Activated CD4-positive, alpha-beta T cell treated with anti-CD3 and anti-CD28 coated beads, Interleukin-2, amount 10 ng/mL, durations not matched to agents 7 days and 5 days (primary cell): Measurements from ENCODE around the gene FECH. TPM values are rescaled to one million over a fixed set of nuclear protein-coding genes. Genes with fewer than 3 reads are reported as not detected.
A peak's percentile ranks its signal among the peaks of the same experiment; 100 is the strongest.

ENCODE experiments used
- CTCF ChIA-PET: fragments of 350-600 bp; sonication (Branson Sonifier 250); formaldehyde crosslinking; loops from one replicate; lab custom pipeline; 2021; ENCODE audit warnings: antibody characterized with exemption; lab: Charles Lee
- POLR2A ChIA-PET: fragments of 350-600 bp; sonication (Branson Sonifier 250); formaldehyde crosslinking; loops from one replicate; lab custom pipeline; 2021; ENCODE audit warnings: antibody characterized with exemption; lab: Charles Lee
- DNase-seq: peaks from one replicate; pipeline ENCODE4 v3.0.0-alpha.2; 2020
- H3K27ac Mint-ChIP-seq: one replicate; pipeline ENCODE4 v1.8.0; 2021; ENCODE audit warnings: mild to moderate bottlenecking, moderate library complexity, mixed read lengths
- H3K27me3 Mint-ChIP-seq: one replicate; pipeline ENCODE4 v1.8.0; 2021; ENCODE audit warnings: mixed read lengths
- H3K36me3 Mint-ChIP-seq: one replicate; pipeline ENCODE4 v1.8.0; 2021; ENCODE audit warnings: low read depth, mixed read lengths
- H3K4me1 Mint-ChIP-seq: one replicate; pipeline ENCODE4 v1.8.0; 2021; ENCODE audit warnings: mixed read lengths
- H3K4me3 Mint-ChIP-seq: one replicate; pipeline ENCODE4 v1.8.0; 2021; ENCODE audit warnings: mild to moderate bottlenecking, moderate library complexity, mixed read lengths
- H3K9me3 Mint-ChIP-seq: one replicate; pipeline ENCODE4 v1.8.0; 2021; ENCODE audit warnings: mixed read lengths
- total RNA-seq, 2 experiments: library from RNA; stranded (reverse); gene quantifications; one replicate each; pipeline ENCODE4 v1.2.3, GENCODE V29; 2021

Gene FECH
- total RNA-seq, 2 experiments from 2014 or later, result 18.7 to 23.1 TPM

DNA sequence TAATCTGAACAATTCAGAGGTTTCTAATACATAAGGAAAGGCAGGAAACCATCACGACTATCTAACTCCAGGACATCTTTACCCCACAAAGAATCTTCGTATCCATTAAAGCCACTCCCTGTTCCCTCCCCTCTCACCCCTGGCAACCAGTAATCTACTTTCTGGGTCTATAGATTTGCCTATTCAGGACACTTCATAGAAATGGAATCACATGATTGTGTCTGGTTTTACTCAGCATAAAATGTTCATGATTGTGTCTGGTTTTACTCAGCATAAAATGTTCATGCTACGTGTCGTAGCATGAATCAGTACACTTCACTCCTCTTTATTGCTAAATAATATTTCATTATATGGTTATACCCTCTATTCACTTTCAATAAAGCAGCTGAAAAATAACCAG is 11.6 kb downstream of the FECH start:
- H3K4me3 Mint-ChIP-seq, result no peak overlapping the region
- no peaks in the 10 kb centered on the region for H3K9me3 Mint-ChIP-seq
- ChIA-PET POLR2A (no interaction called here), CTCF (no interaction called here)
- peaks cover 20% of the 10 kb centered on the region for H3K36me3 Mint-ChIP-seq
- H3K4me1 Mint-ChIP-seq, result peaks cover 6% of the 10 kb centered on the region
- H3K27ac Mint-ChIP-seq, result no peak overlapping the region
- H3K27me3 Mint-ChIP-seq, result no peaks in the 10 kb centered on the region
- DNase-seq, result no peak

DNA sequence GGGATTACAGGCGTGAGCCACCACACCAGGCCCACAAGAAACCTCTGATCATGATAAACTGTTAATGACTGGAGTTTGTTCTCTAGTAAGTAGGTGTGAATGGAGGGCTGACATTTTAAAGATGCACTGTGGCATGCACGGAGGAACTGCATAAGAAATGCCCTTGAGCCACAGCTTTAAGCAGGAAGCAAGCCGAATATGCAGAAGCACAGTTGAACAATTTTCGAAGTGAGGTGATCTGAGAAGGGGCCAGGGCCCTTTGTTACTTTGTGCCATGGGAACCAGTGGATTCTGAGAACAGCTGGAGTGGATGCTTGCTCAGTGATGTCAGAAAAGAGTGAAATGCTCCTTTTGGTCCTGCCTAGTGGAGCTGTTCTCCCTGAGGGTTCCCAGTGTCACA is 16.3 kb downstream of the FECH start:
- peaks cover 14% of the 10 kb centered on the region for H3K36me3 Mint-ChIP-seq
- ChIA-PET CTCF (interaction anchor here (1.5 kb wide), 1 partner anchor 12 kb away, joined by 3 read pairs; no protein-coding TSS in a partner anchor), POLR2A (no interaction called here)
- H3K4me3 Mint-ChIP-seq, result no peak overlapping the region
- H3K9me3 Mint-ChIP-seq, result no peaks in the 10 kb centered on the region
- no peaks in the 10 kb centered on the region for H3K4me1 Mint-ChIP-seq
- H3K27ac Mint-ChIP-seq, result no peak overlapping the region
- DNase-seq, result no peak
- no peaks in the 10 kb centered on the region for H3K27me3 Mint-ChIP-seq

DNA sequence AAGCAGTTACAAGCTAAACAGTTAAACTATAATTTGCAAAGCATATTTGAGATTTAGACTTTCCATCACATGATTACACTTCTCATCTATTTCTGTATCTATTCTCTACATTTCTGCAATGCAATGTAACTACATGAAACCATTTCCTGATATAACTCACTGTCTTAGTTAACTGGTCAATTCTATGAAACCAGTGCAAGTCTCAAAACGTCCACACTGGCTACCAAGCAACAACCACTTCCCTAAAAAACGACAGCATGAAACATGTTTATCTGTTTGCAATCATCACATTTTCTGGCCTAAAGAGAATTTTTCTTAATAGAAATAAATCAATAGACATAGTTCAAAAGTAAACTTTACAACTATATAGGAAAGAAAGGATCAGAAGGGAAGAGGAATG is 17.4 kb downstream of the FECH start:
- Mint-ChIP-seq H3K4me3 (no peak overlapping the region), H3K9me3 (no peaks in the 10 kb centered on the region), H3K27me3 (no peaks in the 10 kb centered on the region), H3K27ac (no peak overlapping the region), H3K36me3 (peaks cover 13% of the 10 kb centered on the region), H3K4me1 (no peaks in the 10 kb centered on the region)
- DNase-seq, result no peak
- POLR2A ChIA-PET, result no interaction called here
- CTCF ChIA-PET, result interaction anchor here (0.7 kb wide), 1 partner anchor 16 kb away, joined by 3 read pairs; no protein-coding TSS in a partner anchor

DNA sequence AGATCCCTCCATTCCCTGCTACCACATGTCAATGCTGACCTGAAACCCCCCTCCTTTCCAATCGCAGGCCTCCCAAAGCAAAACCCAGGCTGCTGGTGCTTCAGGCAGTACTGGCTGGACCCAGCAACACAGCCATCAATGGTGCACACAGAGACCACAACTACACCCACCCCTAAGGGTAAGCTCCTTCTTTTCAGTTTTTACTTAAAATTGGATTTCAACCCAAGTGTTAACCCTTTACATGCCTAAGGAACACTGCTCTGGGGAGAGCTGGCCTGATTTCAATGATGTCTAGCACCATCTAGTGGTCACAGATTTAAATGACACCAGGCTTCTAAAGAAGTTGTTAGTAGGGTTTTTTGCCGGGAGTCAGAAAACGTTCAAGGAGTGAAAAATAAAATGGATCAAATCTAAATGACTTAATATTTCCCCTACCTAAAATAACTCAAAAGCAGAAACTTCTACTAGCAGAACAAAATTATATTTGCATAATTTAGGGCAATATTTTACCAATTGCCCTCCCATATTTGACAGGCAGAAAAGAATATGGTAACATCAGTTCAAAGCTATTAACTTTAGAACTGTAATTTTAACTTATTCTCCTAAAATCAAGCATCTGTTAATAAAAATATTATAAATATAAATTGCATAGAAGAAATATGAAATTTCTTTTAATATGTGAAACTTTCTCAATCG is 24.6 kb downstream of the FECH start:
- Mint-ChIP-seq H3K4me3 (no peak overlapping the region), H3K27me3 (no peaks in the 10 kb centered on the region), H3K9me3 (no peaks in the 10 kb centered on the region), H3K27ac (no peak overlapping the region), H3K4me1 (no peaks in the 10 kb centered on the region), H3K36me3 (peaks cover 2% of the 10 kb centered on the region)
- DNase-seq, result peak; percentile 50
- CTCF ChIA-PET, result interaction anchor here (0.6 to 1.0 kb wide), 4 partner anchors 13 to 848 kb away, joined by 3 to 4 read pairs (median 3); no protein-coding TSS in a partner anchor
- POLR2A ChIA-PET, result no interaction called here

DNA sequence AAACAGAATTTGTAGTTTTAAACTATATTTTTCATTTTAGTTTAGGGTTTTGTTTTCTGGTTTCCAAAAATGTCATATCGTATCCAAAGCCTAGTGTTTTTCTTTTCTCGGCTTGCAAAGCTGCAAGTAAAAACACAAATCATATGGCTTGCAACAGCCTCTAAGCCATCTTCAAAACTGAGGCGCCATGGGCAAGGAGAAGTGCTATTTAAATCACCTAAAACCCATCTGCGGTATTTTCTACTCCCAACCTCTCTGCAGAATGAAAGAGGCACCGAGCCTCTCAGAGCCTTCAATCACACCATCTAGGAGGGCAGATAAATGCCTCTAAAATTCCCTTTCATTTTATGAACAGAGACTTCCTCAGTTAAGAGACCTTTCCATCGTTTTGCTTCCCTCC is 25.2 kb downstream of the FECH start:
- Mint-ChIP-seq H3K27ac (no peak overlapping the region), H3K4me1 (no peaks in the 10 kb centered on the region), H3K9me3 (no peaks in the 10 kb centered on the region), H3K36me3 (peaks cover 2% of the 10 kb centered on the region), H3K4me3 (no peak overlapping the region), H3K27me3 (no peaks in the 10 kb centered on the region)
- CTCF ChIA-PET, result interaction anchor here (0.6 to 1.0 kb wide), 4 partner anchors 12 to 847 kb away, joined by 3 to 4 read pairs (median 3); no protein-coding TSS in a partner anchor
- DNase-seq, result no peak
- POLR2A ChIA-PET, result no interaction called here

DNA sequence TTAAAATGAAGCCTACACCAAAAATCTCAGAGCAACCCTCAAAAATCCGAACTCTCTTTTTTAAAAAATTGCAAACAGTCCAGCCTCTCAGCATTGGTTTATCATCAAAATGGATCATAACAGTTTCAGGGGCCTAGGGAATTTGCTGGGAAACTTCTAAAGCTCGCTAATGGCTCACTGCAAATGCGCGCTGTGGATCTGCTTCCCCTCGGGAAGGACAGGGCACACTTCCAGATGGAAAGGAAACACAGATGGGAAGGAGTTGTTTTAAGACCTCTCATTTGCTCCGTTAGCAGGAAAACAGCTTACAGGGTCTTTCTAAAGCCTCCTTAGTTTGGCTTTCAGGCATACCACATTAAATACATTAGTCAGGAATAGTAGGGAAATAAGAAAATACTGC is 27.2 kb downstream of the FECH start:
- H3K27me3 Mint-ChIP-seq, result no peaks in the 10 kb centered on the region
- no peaks in the 10 kb centered on the region for H3K9me3 Mint-ChIP-seq
- H3K27ac Mint-ChIP-seq, result no peak overlapping the region
- ChIA-PET CTCF (no interaction called here), POLR2A (no interaction called here)
- H3K36me3 Mint-ChIP-seq, result peaks cover 2% of the 10 kb centered on the region
- no peak overlapping the region for H3K4me3 Mint-ChIP-seq
- no peak for DNase-seq
- no peaks in the 10 kb centered on the region for H3K4me1 Mint-ChIP-seq

DNA sequence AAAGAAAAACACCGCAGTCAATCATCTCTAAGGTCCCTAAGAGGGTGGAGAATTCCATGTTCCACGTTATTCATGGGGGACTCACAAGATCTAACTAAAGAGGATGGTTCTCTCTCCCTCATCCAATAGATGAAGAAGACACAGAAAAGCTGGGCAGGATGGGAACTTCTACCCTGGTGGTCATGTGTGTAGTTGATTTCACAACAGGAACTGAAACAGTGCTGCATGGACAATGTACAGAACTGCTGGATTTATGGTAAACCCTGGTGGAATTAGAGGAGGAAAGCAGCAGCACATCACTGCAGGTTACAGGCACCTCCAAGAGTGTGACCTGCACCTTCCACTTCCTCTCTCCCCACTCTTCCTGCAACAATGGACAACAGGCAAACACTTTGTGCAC is 31.4 kb downstream of the FECH start:
- Mint-ChIP-seq H3K27ac (no peak overlapping the region), H3K9me3 (no peaks in the 10 kb centered on the region), H3K27me3 (no peaks in the 10 kb centered on the region), H3K4me1 (no peaks in the 10 kb centered on the region), H3K36me3 (peaks cover 2% of the 10 kb centered on the region), H3K4me3 (no peak overlapping the region)
- CTCF ChIA-PET, result no interaction called here
- POLR2A ChIA-PET, result no interaction called here
- DNase-seq, result no peak

DNA sequence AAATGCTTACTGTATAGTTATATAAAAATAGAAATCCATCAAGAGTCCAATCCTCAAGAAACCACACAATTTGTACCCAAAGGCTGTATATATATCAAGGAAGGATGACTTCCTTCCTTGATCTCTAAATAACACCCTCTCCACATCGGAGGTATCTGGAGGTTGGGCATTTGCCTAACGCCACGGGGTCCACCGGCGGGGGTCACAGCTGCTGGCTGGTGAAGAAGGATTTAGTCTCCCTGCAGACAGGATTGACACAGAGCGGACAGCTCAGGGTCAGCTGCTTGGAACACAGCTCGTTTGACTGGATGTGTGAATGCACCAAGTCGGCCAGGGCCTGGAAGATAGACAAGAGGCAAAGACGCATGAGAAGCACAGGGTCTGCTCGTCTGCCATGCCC is 36.0 kb downstream of the FECH start:
- Mint-ChIP-seq H3K27ac (no peak overlapping the region), H3K27me3 (no peaks in the 10 kb centered on the region), H3K36me3 (no peaks in the 10 kb centered on the region), H3K9me3 (no peaks in the 10 kb centered on the region), H3K4me1 (peaks cover 3% of the 10 kb centered on the region), H3K4me3 (no peak overlapping the region)
- no peak for DNase-seq
- POLR2A ChIA-PET, result no interaction called here
- CTCF ChIA-PET, result no interaction called here

DNA sequence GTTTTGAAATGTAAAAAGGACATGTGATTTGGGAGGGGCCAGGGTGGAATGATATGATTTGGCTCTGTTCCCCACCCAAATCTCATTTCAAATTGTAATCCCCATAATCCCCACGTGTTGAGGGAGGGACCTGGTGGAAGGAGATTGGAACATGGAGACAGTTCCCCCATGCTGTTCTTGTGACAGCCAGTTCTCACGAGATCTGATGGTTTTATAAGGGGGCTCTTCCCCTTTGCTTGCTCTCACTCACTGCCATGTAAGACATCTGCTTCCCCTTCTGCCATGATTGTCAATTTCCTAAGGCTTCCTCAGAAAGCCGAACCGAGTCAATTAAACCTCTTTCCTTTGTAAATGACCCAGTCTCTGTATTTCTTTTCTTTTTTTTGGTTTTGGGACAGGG is 39.2 kb downstream of the FECH start:
- ChIA-PET CTCF (no interaction called here), POLR2A (no interaction called here)
- H3K27me3 Mint-ChIP-seq, result no peaks in the 10 kb centered on the region
- H3K36me3 Mint-ChIP-seq, result no peaks in the 10 kb centered on the region
- H3K27ac Mint-ChIP-seq, result no peak overlapping the region
- peaks cover 9% of the 10 kb centered on the region for H3K4me1 Mint-ChIP-seq
- no peaks in the 10 kb centered on the region for H3K9me3 Mint-ChIP-seq
- no peak overlapping the region for H3K4me3 Mint-ChIP-seq
- no peak for DNase-seq

DNA sequence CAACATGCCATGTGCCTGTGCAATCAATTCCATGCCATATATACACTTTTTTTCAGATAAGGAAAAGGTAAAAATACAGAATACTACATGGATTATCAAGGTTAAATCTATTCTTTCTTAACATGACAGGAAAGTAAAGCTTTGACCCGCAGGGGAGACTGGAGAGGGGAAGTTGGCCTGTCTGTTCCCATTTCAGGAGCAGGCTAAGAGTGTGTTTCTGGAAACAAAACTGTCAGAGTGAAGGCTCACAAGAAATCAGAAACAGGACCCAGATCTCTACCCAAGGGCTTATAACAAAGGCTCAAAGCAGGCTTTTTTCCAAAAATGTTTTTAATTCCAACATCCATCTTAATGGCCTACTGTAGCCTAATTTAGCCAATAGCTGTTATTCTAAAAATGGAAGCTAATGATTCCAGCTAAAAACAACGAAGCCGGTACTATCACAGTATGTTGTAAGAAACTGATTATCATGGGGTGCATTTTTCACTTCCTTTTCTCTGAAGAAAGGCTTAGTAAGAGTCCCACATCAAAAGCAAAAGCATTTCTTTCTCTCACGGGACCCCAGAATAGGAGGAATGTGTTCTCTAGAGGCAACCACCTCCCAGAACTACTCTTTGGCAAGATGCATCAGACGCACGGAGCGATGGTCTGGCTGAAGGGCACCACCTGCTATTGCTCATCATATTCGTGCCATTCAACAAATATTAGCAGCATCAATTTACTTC is 41.4 kb downstream of the FECH start:
- DNase-seq, result no peak
- CTCF ChIA-PET, result interaction anchor here (0.5 kb wide), 1 partner anchor 968 kb away, joined by 3 read pairs; no protein-coding TSS in a partner anchor
- H3K4me3 Mint-ChIP-seq, result no peak overlapping the region
- H3K27me3 Mint-ChIP-seq, result no peaks in the 10 kb centered on the region
- POLR2A ChIA-PET, result no interaction called here
- no peaks in the 10 kb centered on the region for H3K9me3 Mint-ChIP-seq
- no peak overlapping the region for H3K27ac Mint-ChIP-seq
- no peaks in the 10 kb centered on the region for H3K36me3 Mint-ChIP-seq
- peaks cover 9% of the 10 kb centered on the region for H3K4me1 Mint-ChIP-seq

DNA sequence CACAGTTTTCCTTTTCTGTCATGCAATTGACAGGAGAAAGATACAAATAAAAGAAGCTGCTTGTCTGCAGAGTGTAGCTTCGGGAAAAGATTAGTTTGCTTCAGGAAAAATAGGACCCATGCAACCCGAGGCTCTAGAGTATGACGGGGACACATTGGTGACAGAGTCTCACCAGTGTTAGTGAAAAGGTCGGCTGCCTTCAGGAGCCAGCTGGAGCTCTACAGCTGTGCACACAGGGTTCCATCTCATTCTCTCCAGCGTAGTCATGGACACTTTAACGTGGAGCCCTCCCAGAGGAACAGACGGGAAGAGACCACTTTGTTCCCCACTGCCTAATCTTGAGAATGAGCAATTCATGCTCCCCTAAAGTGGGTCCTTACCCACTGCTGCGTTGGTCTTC is 42.9 kb downstream of the FECH start:
- Mint-ChIP-seq H3K4me1 (peaks cover 9% of the 10 kb centered on the region), H3K27me3 (no peaks in the 10 kb centered on the region), H3K4me3 (no peak overlapping the region), H3K27ac (no peak overlapping the region), H3K9me3 (no peaks in the 10 kb centered on the region), H3K36me3 (no peaks in the 10 kb centered on the region)
- ChIA-PET CTCF (interaction anchor here (1.3 kb wide), 1 partner anchor 10 kb away, joined by 3 read pairs; no protein-coding TSS in a partner anchor), POLR2A (no interaction called here)
- no peak for DNase-seq

DNA sequence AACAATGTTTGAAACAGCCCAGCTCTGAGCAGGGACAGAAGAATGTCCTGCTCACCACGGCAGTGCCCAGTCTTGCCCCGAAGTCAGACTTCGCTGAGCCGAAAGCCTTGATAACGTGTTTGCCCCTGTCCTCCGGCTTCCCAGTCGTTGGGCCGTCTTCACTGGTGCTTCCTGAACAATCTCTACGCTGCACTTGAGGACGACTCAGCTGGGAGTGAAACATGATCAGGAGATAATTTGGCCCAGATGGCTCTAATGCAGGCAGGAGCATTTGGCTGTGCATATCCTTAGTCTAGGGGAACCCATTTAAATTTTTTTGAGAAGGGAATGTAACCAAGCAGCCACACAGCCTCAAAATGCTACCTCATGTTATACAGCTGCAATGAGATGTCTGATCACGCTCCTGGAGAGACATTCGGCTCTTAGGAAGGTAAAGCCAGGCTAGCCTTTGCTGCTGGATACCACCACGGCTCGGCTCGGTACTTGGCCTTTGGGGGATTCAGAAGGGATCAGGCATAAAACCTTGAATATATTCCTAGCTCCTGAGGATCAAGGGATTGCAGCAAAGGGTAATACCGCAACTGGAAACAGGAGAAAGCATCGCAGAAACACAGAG is 43.6 kb downstream of the FECH start:
- Mint-ChIP-seq H3K4me1 (peaks cover 9% of the 10 kb centered on the region), H3K27me3 (no peaks in the 10 kb centered on the region), H3K4me3 (no peak overlapping the region), H3K9me3 (no peaks in the 10 kb centered on the region), H3K27ac (no peak overlapping the region), H3K36me3 (no peaks in the 10 kb centered on the region)
- DNase-seq, result no peak
- CTCF ChIA-PET, result interaction anchor here (1.2 to 1.3 kb wide), 2 partner anchors 11 to 19 kb away, joined by 3 read pairs; no protein-coding TSS in a partner anchor
- POLR2A ChIA-PET, result no interaction called here

DNA sequence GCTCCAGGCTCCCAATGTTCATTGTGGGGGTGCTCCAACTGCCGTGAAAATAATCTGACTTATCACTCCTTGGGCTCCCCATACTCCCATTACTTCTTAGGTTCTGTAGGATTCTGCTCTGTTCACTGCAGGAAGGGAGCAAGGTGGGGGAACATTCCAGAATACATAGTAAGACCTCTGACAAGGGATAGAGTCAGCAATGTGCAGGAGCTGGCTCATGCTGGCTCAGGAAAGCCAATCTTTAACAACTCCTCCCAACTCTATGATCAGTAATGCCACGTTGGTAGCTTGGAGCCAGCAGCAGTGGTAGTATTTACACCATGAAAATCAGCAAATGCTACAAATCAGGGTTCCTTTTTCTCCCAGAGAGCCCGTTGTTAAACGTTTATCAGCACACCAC is 44.4 kb downstream of the FECH start:
- no peaks in the 10 kb centered on the region for H3K9me3 Mint-ChIP-seq
- ChIA-PET POLR2A (no interaction called here), CTCF (interaction anchor here (1.2 to 1.3 kb wide), 2 partner anchors 12 to 19 kb away, joined by 3 read pairs; no protein-coding TSS in a partner anchor)
- no peaks in the 10 kb centered on the region for H3K36me3 Mint-ChIP-seq
- H3K4me3 Mint-ChIP-seq, result no peak overlapping the region
- peaks cover 9% of the 10 kb centered on the region for H3K4me1 Mint-ChIP-seq
- no peak for DNase-seq
- no peaks in the 10 kb centered on the region for H3K27me3 Mint-ChIP-seq
- no peak overlapping the region for H3K27ac Mint-ChIP-seq
